Spleen (tissue), 11 donors: ENCODE results near the gene RIC8B. TPM values are rescaled to one million over a fixed set of nuclear protein-coding genes. Genes with fewer than 3 reads are reported as not detected.

Experiments
- DNase-seq: peaks from one replicate; pipeline ENCODE4 v3.0.0-alpha.2; 2020
- H3K27ac ChIP-seq, 8 donors: fragments of 200-600 bp; sonication (generic) in 7 of 8; 1 replicate in 4 of 8; 2 replicates in 4 of 8; pipeline versions ENCODE4 v1.5.0 to v1.8.0; 2016 to 2021; ENCODE audit warnings: inconsistent platforms in 4 of 8, mild to moderate bottlenecking in 4 of 8, moderate library complexity in 1 of 8
- H3K27me3 ChIP-seq, 7 donors: fragments of 200-600 bp; sonication (generic) in 6 of 7; replicated peaks in 1 of 7; 1 replicate in 4 of 7; 2 replicates in 3 of 7; pipeline versions ENCODE4 v1.5.0 to v1.8.0; 2016 to 2021; ENCODE audit warnings: inconsistent platforms in 3 of 7, mild to moderate bottlenecking in 1 of 7
- H3K36me3 ChIP-seq, 6 donors: fragments of 200-600 bp; sonication (generic) in 5 of 6; 1 replicate in 4 of 6; 2 replicates in 2 of 6; pipeline versions ENCODE4 v1.5.0 to v1.8.0; 2016 to 2021; ENCODE audit warnings: inconsistent platforms in 2 of 6
- H3K4me1 ChIP-seq, 6 donors: fragments of 200-600 bp; sonication (generic) in 5 of 6; 1 replicate in 3 of 6; 2 replicates in 3 of 6; pipeline versions ENCODE4 v1.5.0 to v1.8.0; 2016 to 2021; ENCODE audit warnings: inconsistent platforms in 3 of 6
- H3K4me3 ChIP-seq, 8 donors: fragments of 200-600 bp; sonication (generic) in 7 of 8; 1 replicate in 4 of 8; 2 replicates in 4 of 8; pipeline versions ENCODE4 v1.5.0 to v1.8.0; 2016 to 2021; ENCODE audit warnings: inconsistent platforms in 4 of 8, mild to moderate bottlenecking in 4 of 8, moderate library complexity in 2 of 8
- H3K9me3 ChIP-seq, 8 donors: fragments of 200-600 bp; sonication (generic) in 7 of 8; 1 replicate in 4 of 8; 2 replicates in 4 of 8; pipeline versions ENCODE4 v1.5.0 to v1.8.0; 2016 to 2021; ENCODE audit warnings: inconsistent platforms in 4 of 8
- CTCF ChIP-seq, 11 experiments: fragments of 200-600 bp in 7 of 11; fragments of 450-650 bp in 4 of 11; sonication (generic) in 4 of 11; IDR thresholded peaks in 8 of 11; conservative IDR thresholded peaks in 3 of 11; 1 replicate in 7 of 11; 2 replicates in 4 of 11; pipeline versions ENCODE4 v1.4.0 to v1.8.0; 2016 to 2021; ENCODE audit warnings: antibody characterized with exemption in 11 of 11, inconsistent platforms in 4 of 11, mild to moderate bottlenecking in 1 of 11
- POLR2A ChIP-seq, 3 donors: fragments of 450-650 bp; IDR thresholded peaks; one replicate each; pipeline ENCODE4 v1.5.1; 2017; ENCODE audit warnings: antibody characterized with exemption in 3 of 3, mild to moderate bottlenecking in 1 of 3
- POLR2AphosphoS5 ChIP-seq, 3 donors: sonication (generic); formaldehyde crosslinking; IDR thresholded peaks; one replicate each; pipeline ENCODE4 v1.5.1; 2017; ENCODE audit warnings: antibody characterized with exemption in 3 of 3
- WGBS, 5 donors: extraction: QIAGEN DNeasy Blood & Tissue Kit in 3 of 5; methylation state at CpG; one replicate each; pipeline versions ENCODE4 v1.1.5 to v1.1.7; 2013 to 2018; 5-methylcytosine and 5-hydroxymethylcytosine counted together
- intact Hi-C: fragments of 100-400 bp; cut with DNase I; formaldehyde crosslinking; loops from one replicate; pipeline ENCODE4 v1.15.0; 2023; ENCODE audit warnings: low total_unique reads
- polyA plus RNA-seq, 3 donors: library from polyadenylated mRNA; stranded (reverse); fragments of 200-250 nt; gene quantifications; one replicate each; pipeline ENCODE4 v1.2.1, GENCODE V29; 2013
- total RNA-seq, 7 donors: library from RNA; depleted of rRNA in 3 of 7; stranded (reverse); fragments of >200 nt in 3 of 7; fragmentation: NEBNext Ultra II Directional in 4 of 7; extraction: Animal tissue kit (Norgen Biotek cat#: 25700) in 4 of 7; gene quantifications; one replicate each; pipeline versions ENCODE4 v1.1.0 to v1.2.1, GENCODE V29; 2016 to 2021
- donor health status: healthy with polysubstance abuse.
- donor health status: DM: no; HTN: no; CAD: no; lungs with moderate emphysema.
- donor health status: DM: no; HTN: no; CAD: no.
- donor health status: Bipolar disorder and iron deficiency.
- donor health status: healthy.
- donor health status: DM: no; HTN: no; CAD: no.
- donor health status: DM: yes; HTN: yes; CAD: no.

Gene RIC8B
- total and polyA plus RNA-seq, 10 donors, result 1.9 to 21.3 (median 14.1) TPM

GRCh38 chr12:106753526-106753925 is 21.0 kb upstream of the RIC8B start:
- TF ChIP-seq POLR2AphosphoS5 (IDR thresholded peaks at IDR 0.05) (peak in 2 of 3 donors; percentile 46 to 56), POLR2A (IDR thresholded peaks at IDR 0.05) (no peak)
- Histone ChIP-seq H3K27me3 (no peaks in the 10 kb centered on the region), H3K36me3 (no peaks in the 10 kb centered on the region), H3K4me3 (no peak overlapping the region), H3K4me1 (peaks cover 0 to 13% (median 9%) of the 10 kb centered on the region in 6 donors), H3K9me3 (no peaks in the 10 kb centered on the region), H3K27ac (no peak overlapping the region)
- intact Hi-C loops, result no loop called here
- WGBS, 5 donors, result 49 to 72% (median 68%) methylated on average over 7 of the region's 7 CpGs
- DNase-seq, result peak; percentile 87

- Histone ChIP-seq H3K4me3 (no peak overlapping the region), H3K9me3 (no peaks in the 10 kb centered on the region)
Observed at GRCh38 chr12:106754331-106754730, 20.2 kb upstream of the RIC8B start.

GRCh38 chr12:106757623-106758348 is 16.7 kb upstream of the RIC8B start:
- Histone ChIP-seq H3K27ac (peak overlapping the region in 3 of 8 donors; percentile 80 to 87 (median 86)), H3K4me1 (peaks cover 0 to 33% (median 28%) of the 10 kb centered on the region in 6 donors), H3K9me3 (no peaks in the 10 kb centered on the region), H3K27me3 (no peaks in the 10 kb centered on the region), H3K36me3 (no peaks in the 10 kb centered on the region), H3K4me3 (no peak overlapping the region)
- no peak for DNase-seq
- intact Hi-C loops, result no loop called here
- 79 to 87% (median 85%) methylated on average over 6 of the region's 6 CpGs for WGBS, 5 donors
- TF ChIP-seq POLR2AphosphoS5 (IDR thresholded peaks at IDR 0.05) (peak in 1 of 3 donors; percentile 50), POLR2A (IDR thresholded peaks at IDR 0.05) (no peak), CTCF (IDR thresholded peaks at IDR 0.05 in 8 of 11, conservative IDR thresholded peaks at IDR 0.05 in 3 of 11) (no peak)

More at GRCh38 chr12:106754331-106754730, 20.2 kb upstream of the RIC8B start:
- Histone ChIP-seq H3K27ac (no peak overlapping the region), H3K27me3 (no peaks in the 10 kb centered on the region), H3K36me3 (no peaks in the 10 kb centered on the region), H3K4me1 (peaks cover 0 to 14% (median 10%) of the 10 kb centered on the region in 6 donors)
- WGBS, 5 donors, result 82 to 100% (median 97%) methylated on average over 1 of the region's 1 CpG
- TF ChIP-seq POLR2AphosphoS5 (IDR thresholded peaks at IDR 0.05) (no peak), CTCF (IDR thresholded peaks at IDR 0.05 in 8 of 11, conservative IDR thresholded peaks at IDR 0.05 in 3 of 11) (no peak), POLR2A (IDR thresholded peaks at IDR 0.05) (no peak)
- no peak for DNase-seq
- intact Hi-C loops, result no loop called here

GRCh38 chr12:106758349-106759110 is 16.0 kb upstream of the RIC8B start:
- intact Hi-C loops, result no loop called here

More at GRCh38 chr12:106758349-106759110, 16.0 kb upstream of the RIC8B start:
- H3K36me3 ChIP-seq, result no peaks in the 10 kb centered on the region
- TF ChIP-seq CTCF (IDR thresholded peaks at IDR 0.05 in 8 of 11, conservative IDR thresholded peaks at IDR 0.05 in 3 of 11), result no peak
- H3K27me3 ChIP-seq, result no peaks in the 10 kb centered on the region
- WGBS, 5 donors, result 82 to 94% (median 86%) methylated on average over 7 of the region's 7 CpGs
- H3K9me3 ChIP-seq, result no peaks in the 10 kb centered on the region
- H3K4me1 ChIP-seq, result peaks cover 0 to 28% (median 25%) of the 10 kb centered on the region in 6 donors
- peak overlapping the region in 4 of 8 donors; percentile 71 to 87 (median 83) for H3K27ac ChIP-seq
- no peak for DNase-seq
- H3K4me3 ChIP-seq, result no peak overlapping the region
